Neuronal stem cell (in vitro differentiated cells): ENCODE data around the gene FDPS.

Experiments
- DNase-seq: peaks from one replicate; pipeline ENCODE4 v3.0.0-alpha.2; 2013; ENCODE audit warnings: low spot score
- H2AFZ ChIP-seq: one replicate; pipeline ENCODE4 v1.6.1; 2013; ENCODE audit warnings: mild to moderate bottlenecking, low read length, inconsistent platforms
- H2AK5ac ChIP-seq: 2 replicates; pipeline ENCODE4 v1.6.1; 2013; ENCODE audit warnings: low read depth, mild to moderate bottlenecking, inconsistent platforms, low read length, moderate library complexity, mixed read lengths
- H2BK120ac ChIP-seq: 2 replicates; pipeline ENCODE4 v1.6.1; 2013; ENCODE audit warnings: low read depth, mild to moderate bottlenecking, inconsistent platforms, low read length, moderate library complexity, mixed read lengths
- H2BK12ac ChIP-seq: one replicate; pipeline ENCODE4 v1.6.1; 2013; ENCODE audit warnings: low read length, inconsistent platforms
- H2BK15ac ChIP-seq: 2 replicates; pipeline ENCODE4 v1.6.1; 2013; ENCODE audit warnings: mild to moderate bottlenecking, low read length, inconsistent platforms, mixed read lengths
- H2BK5ac ChIP-seq: one replicate; pipeline ENCODE4 v1.6.1; 2013; ENCODE audit warnings: inconsistent platforms, mild to moderate bottlenecking, low read length, moderate library complexity
- H3K14ac ChIP-seq: one replicate; pipeline ENCODE4 v1.6.1; 2013; ENCODE audit warnings: low read length, inconsistent platforms
- H3K18ac ChIP-seq: 2 replicates; pipeline ENCODE4 v1.6.1; 2013; ENCODE audit warnings: low read length, inconsistent platforms
- H3K23ac ChIP-seq: 2 replicates; pipeline ENCODE4 v1.6.1; 2013; ENCODE audit warnings: low read depth, mild to moderate bottlenecking, mixed read lengths, low read length, inconsistent platforms; ENCODE audit not compliant: poor library complexity
- H3K27ac ChIP-seq: replicated peaks from 3 replicates; pipeline ENCODE4 v1.5.1; 2013; ENCODE audit warnings: low read length, inconsistent platforms
- H3K27me3 ChIP-seq, 3 experiments: 2 replicates each; pipeline ENCODE4 v1.6.1; 2013; ENCODE audit warnings: low read length in 3 of 3, mild to moderate bottlenecking in 2 of 3, inconsistent platforms in 1 of 3, low read depth in 1 of 3, mixed read lengths in 1 of 3, moderate library complexity in 1 of 3; ENCODE audit not compliant: control insufficient read depth in 3 of 3, insufficient read depth in 3 of 3
- H3K36me3 ChIP-seq, 2 donors: replicated peaks in 1 of 2; 2 replicates each; pipeline ENCODE4 v1.6.1; 2013; ENCODE audit warnings: low read length in 2 of 2; ENCODE audit not compliant: control insufficient read depth in 2 of 2, insufficient read depth in 2 of 2
- H3K4ac ChIP-seq: 2 replicates; pipeline ENCODE4 v1.6.1; 2013; ENCODE audit warnings: inconsistent platforms, mild to moderate bottlenecking, low read length, moderate library complexity
- H3K4me1 ChIP-seq, 2 donors: 1 replicate in 1 of 2; 2 replicates in 1 of 2; pipeline ENCODE4 v1.6.1; 2013; ENCODE audit warnings: low read length in 2 of 2, low read depth in 1 of 2; ENCODE audit not compliant: control insufficient read depth in 2 of 2, insufficient read depth in 1 of 2
- H3K4me2 ChIP-seq: one replicate; pipeline ENCODE4 v1.6.1; 2013; ENCODE audit warnings: mild to moderate bottlenecking, low read length, inconsistent platforms; ENCODE audit not compliant: insufficient read depth, poor library complexity, severe bottlenecking
- H3K4me3 ChIP-seq, 2 donors: 2 replicates each; pipeline ENCODE4 v1.5.1; 2013; ENCODE audit warnings: low read length in 2 of 2, mild to moderate bottlenecking in 2 of 2, inconsistent platforms in 1 of 2, moderate library complexity in 1 of 2
- H3K79me1 ChIP-seq: one replicate; pipeline ENCODE4 v1.6.1; 2013; ENCODE audit warnings: low read depth, mild to moderate bottlenecking, inconsistent platforms, low read length, moderate library complexity
- H3K9ac ChIP-seq: one replicate; pipeline ENCODE4 v1.6.1; 2013; ENCODE audit warnings: mild to moderate bottlenecking, low read depth, low read length, inconsistent platforms; ENCODE audit not compliant: poor library complexity
- H3K9me3 ChIP-seq, 2 donors: replicated peaks in 1 of 2; 2 replicates each; pipeline versions ENCODE3 to v1.6.1; 2013; ENCODE audit warnings: low read length in 2 of 2, mild to moderate bottlenecking in 2 of 2, inconsistent platforms in 1 of 2, low read depth in 1 of 2, mixed read lengths in 1 of 2, moderate library complexity in 1 of 2; ENCODE audit not compliant: control insufficient read depth in 2 of 2, insufficient read depth in 1 of 2
- H4K8ac ChIP-seq: one replicate; pipeline ENCODE4 v1.6.1; 2013; ENCODE audit warnings: low read depth, mild to moderate bottlenecking, inconsistent platforms, low read length, moderate library complexity
- H4K91ac ChIP-seq: one replicate; pipeline ENCODE4 v1.6.1; 2013; ENCODE audit warnings: low read length, low read depth, mild to moderate bottlenecking, inconsistent platforms; ENCODE audit not compliant: poor library complexity
- WGBS, 2 donors: extraction: QIAGEN DNeasy Blood & Tissue Kit; methylation state at CpG; one replicate each; pipeline ENCODE4 v1.1.7; 2013; ENCODE audit warnings: missing lambda C conversion rate in 2 of 2, mixed read lengths in 1 of 2; ENCODE audit not compliant: insufficient read length in 2 of 2, insufficient replicate concordance in 1 of 2; ENCODE audit errors: extremely low coverage in 2 of 2; 5-methylcytosine and 5-hydroxymethylcytosine counted together

FDPS gene

DNA sequence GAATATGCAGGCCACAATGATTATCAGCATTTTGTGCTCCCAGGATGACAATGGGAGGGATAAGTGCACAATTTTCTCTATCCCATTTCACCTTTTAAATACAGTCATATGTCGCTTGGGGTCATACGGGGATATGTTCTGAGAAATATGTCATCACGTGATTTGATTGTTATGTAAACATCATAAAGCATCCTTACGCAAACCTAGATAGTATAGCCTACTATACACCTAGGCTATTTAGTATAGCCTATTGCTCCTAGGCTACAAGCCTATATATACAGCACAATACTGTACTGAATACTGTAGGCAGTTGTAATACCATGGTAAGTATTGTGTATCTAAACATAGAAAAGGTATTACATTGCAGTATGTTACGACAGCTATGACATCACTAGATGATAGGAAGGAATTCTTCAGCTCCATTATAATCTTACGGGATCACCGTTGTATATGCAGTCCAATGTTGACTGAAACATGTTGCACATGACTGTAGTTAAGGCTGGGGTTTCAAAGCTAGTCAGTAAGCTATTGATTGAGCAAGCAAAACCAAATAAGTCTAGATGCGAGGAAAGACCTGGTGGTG lies 30.9 kb downstream of the FDPS start:
- no peak overlapping the region for H2AK5ac ChIP-seq
- H2BK12ac ChIP-seq = no peak overlapping the region

DNA sequence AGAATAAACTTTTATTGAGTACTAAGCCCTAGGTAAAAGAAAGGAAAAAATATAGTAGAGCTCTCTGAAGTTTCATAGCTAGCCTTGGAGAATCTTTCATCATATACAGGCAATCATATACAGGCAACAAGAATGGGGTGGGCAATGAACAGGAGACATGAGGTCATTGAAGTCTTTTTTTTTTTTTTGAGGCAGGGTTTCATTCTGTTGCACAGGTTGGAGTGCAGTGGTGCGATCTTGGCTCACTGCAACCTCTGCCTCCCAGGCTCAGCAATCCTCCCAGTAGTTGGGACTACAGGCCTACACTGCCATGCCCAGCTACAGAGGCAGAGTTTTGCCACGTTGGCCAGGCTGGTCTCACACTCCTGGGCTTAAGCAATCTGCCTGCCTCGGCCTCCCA lies 34.2 kb downstream of the FDPS start:
- Histone ChIP-seq H3K36me3 (peaks cover 32 to 94% of the 10 kb centered on the region in 2 donors), H3K18ac (no peak overlapping the region), H2BK15ac (no peak overlapping the region), H3K27me3 (no peaks in the 10 kb centered on the region), H3K4me2 (no peak overlapping the region), H2BK5ac (no peak overlapping the region), H3K9me3 (no peaks in the 10 kb centered on the region), H3K79me1 (no peaks in the 10 kb centered on the region), H2BK12ac (no peak overlapping the region), H3K4me3 (no peak overlapping the region), H2AK5ac (no peak overlapping the region), H2BK120ac (no peak overlapping the region), H4K8ac (no peak overlapping the region), H3K14ac (no peak overlapping the region), H3K4me1 (no peaks in the 10 kb centered on the region), H3K9ac (no peak overlapping the region), H3K27ac (no peak overlapping the region), H3K4ac (no peak overlapping the region), H4K91ac (no peak overlapping the region), H2AFZ (no peak overlapping the region), H3K23ac (no peak overlapping the region)
- no CpG with 5 or more reads among the region's 3 CpGs for WGBS, 2 donors
- DNase-seq = no peak

More for the DNA sequence above, 30.9 kb downstream of the FDPS start:
- H3K18ac ChIP-seq = no peak overlapping the region
- no peak overlapping the region for H2BK15ac ChIP-seq
- H3K4me2 ChIP-seq = no peak overlapping the region
- no peak overlapping the region for H3K23ac ChIP-seq
- no peak overlapping the region for H2AFZ ChIP-seq
- H4K8ac ChIP-seq = no peak overlapping the region
- H3K27me3 ChIP-seq = no peaks in the 10 kb centered on the region
- DNase-seq = no peak
- H3K79me1 ChIP-seq = no peaks in the 10 kb centered on the region
- no peak overlapping the region for H2BK120ac ChIP-seq
- H4K91ac ChIP-seq = no peak overlapping the region
- no peaks in the 10 kb centered on the region for H3K9me3 ChIP-seq
- no peaks in the 10 kb centered on the region for H3K4me1 ChIP-seq
- H3K9ac ChIP-seq = no peak overlapping the region
- H3K4ac ChIP-seq = no peak overlapping the region
- no peak overlapping the region for H3K14ac ChIP-seq
- H3K27ac ChIP-seq = no peak overlapping the region
- H3K4me3 ChIP-seq = no peak overlapping the region
- H3K36me3 ChIP-seq = peaks cover 36 to 97% of the 10 kb centered on the region in 2 donors
- WGBS, 2 donors = no CpG with 5 or more reads among the region's 8 CpGs
- no peak overlapping the region for H2BK5ac ChIP-seq

DNA sequence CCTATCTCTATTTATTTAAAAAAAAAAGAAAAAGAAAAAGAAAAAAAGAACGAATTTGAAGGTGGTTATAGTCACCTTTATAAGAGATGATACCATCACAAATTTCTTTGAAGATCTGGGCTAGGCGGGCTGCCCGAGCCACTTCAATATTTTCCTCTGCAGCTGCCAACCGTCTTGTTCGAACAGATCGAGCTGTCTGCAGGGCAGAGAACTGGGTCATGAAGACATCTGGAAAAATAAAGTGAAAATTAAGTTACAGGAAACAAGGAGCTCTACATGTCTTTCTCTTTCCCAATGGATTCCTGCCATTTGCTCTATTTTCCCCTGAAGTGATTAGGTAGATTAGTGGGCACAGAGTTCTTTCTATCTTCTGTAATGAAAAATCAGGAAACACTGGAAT lies 44.0 kb downstream of the FDPS start:
- Histone ChIP-seq H2AFZ (no peak overlapping the region), H2BK15ac (no peak overlapping the region), H3K4me2 (no peak overlapping the region), H3K18ac (no peak overlapping the region), H3K36me3 (peaks cover 18 to 87% of the 10 kb centered on the region in 2 donors), H2BK120ac (no peak overlapping the region), H3K9ac (no peak overlapping the region), H3K4ac (no peak overlapping the region), H3K79me1 (no peaks in the 10 kb centered on the region), H4K91ac (no peak overlapping the region), H3K27me3 (no peaks in the 10 kb centered on the region), H3K4me1 (no peaks in the 10 kb centered on the region), H3K4me3 (no peak overlapping the region), H2BK12ac (no peak overlapping the region), H2BK5ac (no peak overlapping the region), H4K8ac (no peak overlapping the region), H2AK5ac (no peak overlapping the region), H3K27ac (no peak overlapping the region), H3K9me3 (no peaks in the 10 kb centered on the region), H3K14ac (no peak overlapping the region), H3K23ac (no peak overlapping the region)
- no peak for DNase-seq
- no CpG with 5 or more reads among the region's 6 CpGs for WGBS, 2 donors

DNA sequence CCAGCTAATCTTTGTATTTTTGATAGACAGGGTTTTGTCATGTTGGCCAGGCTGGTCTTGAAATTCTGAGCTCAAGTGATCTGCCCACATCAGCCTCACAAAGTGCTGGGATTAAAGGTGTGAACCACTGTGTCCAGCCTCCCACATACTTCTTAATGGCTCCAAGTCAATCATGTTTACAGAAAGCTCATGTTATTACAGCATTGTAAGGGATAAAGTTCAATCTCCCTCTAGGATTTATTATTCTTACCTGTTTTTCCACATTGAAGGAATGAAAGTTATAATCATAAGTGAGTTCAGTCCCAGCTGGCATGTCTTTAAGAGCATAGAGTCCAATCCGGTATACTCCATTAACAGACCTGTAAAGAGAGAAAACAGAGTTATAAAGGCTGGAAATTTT lies 51.4 kb downstream of the FDPS start:
- H3K36me3 ChIP-seq = peaks cover 10 to 78% of the 10 kb centered on the region in 2 donors
- H3K23ac ChIP-seq = no peak overlapping the region
- no peak overlapping the region for H3K27ac ChIP-seq
- H4K8ac ChIP-seq = no peak overlapping the region
- no peaks in the 10 kb centered on the region for H3K79me1 ChIP-seq
- H3K4me2 ChIP-seq = no peak overlapping the region
- H4K91ac ChIP-seq = no peak overlapping the region
- H3K14ac ChIP-seq = no peak overlapping the region
- no peak overlapping the region for H2BK12ac ChIP-seq
- H2BK15ac ChIP-seq = no peak overlapping the region
- no peak overlapping the region for H2BK5ac ChIP-seq
- DNase-seq = no peak
- H3K4ac ChIP-seq = no peak overlapping the region
- no peaks in the 10 kb centered on the region for H3K27me3 ChIP-seq
- no CpG with 5 or more reads among the region's 1 CpG for WGBS, 2 donors
- no peak overlapping the region for H2BK120ac ChIP-seq
- no peak overlapping the region for H3K18ac ChIP-seq
- no peak overlapping the region for H3K4me3 ChIP-seq
- H2AK5ac ChIP-seq = no peak overlapping the region
- H3K9me3 ChIP-seq = no peaks in the 10 kb centered on the region
- no peak overlapping the region for H2AFZ ChIP-seq
- no peaks in the 10 kb centered on the region for H3K4me1 ChIP-seq
- H3K9ac ChIP-seq = no peak overlapping the region
